GM19372 (cell line): ENCODE results near the gene CDYL2.
"Not testable (repeated sequence)": the region's sequence is repeated elsewhere in the genome, so short reads cannot be mapped to it uniquely, and the experiment has no call there.

Source experiments
- ATAC-seq: cut with Tn5 transposase; IDR thresholded peaks from one replicate; pipeline ENCODE4 v1.9.1; 2021; ENCODE audit warnings: mild to moderate bottlenecking, low read depth, moderate library complexity; ENCODE audit not compliant: unreplicated experiment

CDYL2 gene

GRCh38 chr16:80812593-80812992 lies 8.2 kb upstream of the CDYL2 start:
- ATAC-seq: no peak

- ATAC-seq: no peak
Observed at GRCh38 chr16:80809366-80809765, 5.0 kb upstream of the CDYL2 start.

DNA sequence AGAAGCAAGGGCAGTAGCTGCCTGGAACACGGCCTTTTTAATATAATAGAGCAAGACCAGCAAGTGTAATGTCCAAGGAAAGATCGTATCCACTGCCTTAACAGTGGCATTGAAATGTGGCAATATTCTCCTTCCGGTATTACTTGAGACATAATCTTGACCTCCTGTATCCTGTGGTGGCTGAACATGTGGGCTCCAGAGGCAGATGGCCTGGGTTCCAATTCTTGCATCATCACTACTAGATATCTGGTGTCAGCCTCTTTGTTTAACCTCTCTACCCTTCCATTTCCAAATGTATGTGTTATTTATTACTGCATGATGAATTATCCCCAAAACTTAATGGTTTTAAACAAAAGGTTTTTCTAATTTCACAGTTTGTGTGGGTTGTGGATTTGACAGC lies 3.5 kb upstream of the CDYL2 start:
- no peak for ATAC-seq

GRCh38 chr16:80806927-80807340 lies 2.5 kb upstream of the CDYL2 start:
- ATAC-seq: no peak

GRCh38 chr16:80806289-80806688 lies 1.9 kb upstream of the CDYL2 start:
- ATAC-seq: no peak

GRCh38 chr16:80804056-80804525 lies 307 bp downstream of the CDYL2 start:
- ATAC-seq: peak; percentile 34

- peak; percentile 37 for ATAC-seq
Observed at GRCh38 chr16:80803339-80804055, 901 bp downstream of the CDYL2 start.

DNA sequence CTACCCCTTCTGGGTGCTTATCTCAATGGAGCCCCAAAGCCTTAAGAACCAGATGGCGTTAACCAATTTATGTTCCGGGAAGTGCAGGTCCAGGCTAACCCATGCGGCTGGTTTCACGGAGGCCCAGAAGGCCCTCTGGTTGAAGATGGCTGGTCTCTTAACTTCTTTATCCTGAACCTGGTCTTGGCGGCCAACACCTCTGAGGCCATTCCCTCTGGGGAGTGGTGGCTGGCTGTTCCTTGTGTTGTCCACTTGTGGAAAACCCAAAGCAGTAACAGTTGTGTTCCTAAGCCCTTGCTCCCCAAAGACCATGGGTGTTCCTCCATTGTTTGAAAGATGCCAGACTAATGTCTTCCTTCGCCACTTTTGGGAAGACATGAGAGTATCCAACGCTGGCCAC lies 1.5 kb downstream of the CDYL2 start:
- ATAC-seq: no peak

- ATAC-seq: no peak
Observed at GRCh38 chr16:80802138-80802537, 2.3 kb downstream of the CDYL2 start.

- no peak for ATAC-seq
Observed at GRCh38 chr16:80794071-80794470, 10.3 kb downstream of the CDYL2 start.

GRCh38 chr16:80792031-80792430 lies 12.4 kb downstream of the CDYL2 start:
- ATAC-seq: no peak

- no peak for ATAC-seq
Observed at GRCh38 chr16:80791411-80791810, 13.0 kb downstream of the CDYL2 start.

- ATAC-seq: no peak
Observed at GRCh38 chr16:80790751-80791150, 13.6 kb downstream of the CDYL2 start.

- ATAC-seq: no peak
Observed at GRCh38 chr16:80788027-80788426, 16.4 kb downstream of the CDYL2 start.

- ATAC-seq: not testable (repeated sequence)
Observed at GRCh38 chr16:80786561-80786960, 17.8 kb downstream of the CDYL2 start.

DNA sequence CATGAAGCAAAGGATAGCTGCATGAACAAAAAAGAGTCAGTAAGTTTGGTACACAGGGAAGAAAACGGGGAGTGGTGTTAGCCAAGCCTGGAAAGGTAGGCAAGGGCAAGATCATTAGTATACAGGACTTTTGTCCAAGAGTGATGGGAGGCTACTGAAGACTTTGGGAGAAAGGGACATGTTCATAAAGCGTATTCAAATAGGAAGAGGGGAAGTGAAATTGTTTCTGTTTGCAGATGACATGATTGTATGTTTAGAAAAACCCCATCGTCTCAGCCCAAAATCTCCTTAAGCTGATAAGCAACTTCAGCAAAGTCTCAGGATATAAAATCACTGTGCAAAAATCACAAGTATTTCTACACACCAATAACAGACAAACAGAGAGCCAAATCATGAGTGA lies 19.4 kb downstream of the CDYL2 start:
- no peak for ATAC-seq

DNA sequence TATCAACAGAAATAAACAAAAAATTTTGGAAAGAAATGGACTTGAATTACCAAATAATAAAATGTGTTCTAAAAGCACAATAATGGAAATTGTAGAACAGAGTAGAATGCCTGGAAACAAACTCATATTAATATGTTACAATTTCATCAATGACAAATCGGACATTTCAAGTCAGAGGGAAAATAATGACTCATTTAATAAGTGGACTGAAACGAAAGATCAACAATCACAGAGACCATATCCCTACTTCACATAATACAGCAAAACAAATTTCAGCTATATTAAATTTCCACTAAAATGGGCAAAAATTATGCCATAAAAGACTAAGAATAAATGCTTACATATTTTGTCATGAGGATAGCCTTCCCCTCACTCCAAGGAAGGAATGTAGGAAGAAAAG lies 25.7 kb downstream of the CDYL2 start:
- ATAC-seq: no peak

- no peak for ATAC-seq
Observed at GRCh38 chr16:80776856-80777255, 27.5 kb downstream of the CDYL2 start.

DNA sequence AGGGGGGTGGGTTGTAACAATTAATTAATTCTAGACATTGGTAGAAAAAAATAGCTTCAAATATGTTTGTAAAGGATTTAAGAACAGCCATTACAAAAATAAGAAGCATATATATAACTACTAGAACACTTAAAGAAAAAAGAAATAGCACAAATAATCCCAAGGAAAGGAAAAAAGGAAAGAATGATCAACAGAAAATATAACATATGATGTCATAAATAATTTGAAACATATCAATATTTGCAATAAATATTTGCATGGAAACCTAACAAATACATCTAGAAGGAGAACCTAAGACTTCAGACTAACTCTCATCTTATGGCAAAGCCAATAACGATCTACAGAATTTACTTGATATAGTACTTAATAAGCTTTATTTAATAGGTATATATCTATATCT lies 28.9 kb downstream of the CDYL2 start:
- no peak for ATAC-seq

- no peak for ATAC-seq
Observed at GRCh38 chr16:80766798-80767197, 37.6 kb downstream of the CDYL2 start.

DNA sequence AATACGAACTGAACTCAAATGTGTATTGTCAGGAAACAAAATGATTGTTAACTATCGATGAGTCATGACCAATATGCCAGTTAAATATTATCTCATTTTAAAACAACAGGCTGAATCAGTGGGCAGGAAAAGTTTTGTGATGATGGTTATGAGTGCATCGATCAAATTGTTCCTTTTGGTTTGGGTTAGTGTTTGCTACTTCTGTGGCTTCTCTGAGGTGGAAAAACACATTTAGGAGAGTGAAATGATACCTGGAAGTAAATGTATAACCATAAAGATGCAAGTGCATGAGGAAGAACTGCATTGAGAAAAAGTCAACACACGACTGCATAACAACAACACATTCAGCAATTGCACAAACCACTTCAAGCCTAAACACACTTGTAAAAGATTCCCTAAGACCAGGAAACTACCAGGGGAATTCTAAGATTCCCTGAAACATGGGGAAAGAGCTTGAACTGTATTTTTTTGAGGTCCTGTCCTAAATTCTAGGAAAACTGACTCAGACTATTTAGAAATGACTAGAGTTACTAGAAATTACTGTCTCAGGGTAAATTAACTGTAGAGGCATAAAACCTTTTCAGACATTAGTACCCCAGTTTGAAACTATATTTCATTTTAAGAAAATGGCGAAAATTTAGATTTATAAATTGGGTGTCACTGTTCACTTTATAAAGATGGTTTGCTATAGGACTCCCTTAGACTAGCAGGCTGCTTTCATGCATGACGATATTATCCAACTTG lies 44.8 kb downstream of the CDYL2 start:
- ATAC-seq: no peak

- ATAC-seq: no peak
Observed at GRCh38 chr16:80754476-80754875, 49.9 kb downstream of the CDYL2 start.
